ENCODE measurements around the gene EXOG. TPM values are rescaled to one million over a fixed set of nuclear protein-coding genes. Genes with fewer than 3 reads are reported as not detected.

Gene EXOG
- polyA plus RNA-seq, 1 donor (not counting 4 experiments of a cell fraction or from before 2014, with no cell fraction given), result 10.3 TPM

DNA sequence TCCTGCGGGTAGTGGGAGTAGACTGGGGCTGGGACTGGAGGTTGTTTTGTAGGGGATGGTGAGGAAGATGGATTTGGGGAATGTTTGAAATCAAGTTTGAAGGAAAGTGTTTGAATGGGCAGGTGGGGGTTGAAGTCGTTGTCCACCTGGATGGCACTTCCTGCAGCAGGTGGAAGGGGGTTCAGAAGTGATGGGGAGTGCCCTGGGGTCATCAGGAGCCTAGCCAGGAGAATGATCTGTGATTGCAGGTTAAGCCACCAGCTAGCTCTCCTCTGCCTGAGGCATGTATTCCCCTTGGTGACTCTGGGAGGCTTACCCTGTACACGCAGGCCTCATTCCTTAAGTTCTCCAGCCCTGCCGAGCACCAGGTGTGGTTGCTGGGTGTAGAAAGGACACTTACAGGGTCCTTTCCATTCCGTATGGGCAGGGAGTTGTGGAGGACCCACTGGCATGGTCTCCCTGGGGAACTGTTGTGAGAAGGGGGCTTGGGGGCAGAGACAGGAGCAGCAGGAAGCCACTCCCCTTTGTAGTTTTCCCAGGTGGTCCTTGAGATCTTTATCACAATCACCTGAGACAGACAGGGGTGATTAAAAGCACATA, 19.9 kb upstream of the EXOG start:
- Histone ChIP-seq H2AFZ (ENCODE audit: control insufficient read depth, low read length) (no peak overlapping the region), H3K4me3 (ENCODE audit: control insufficient read depth in 2 of 3, extremely low read depth in 1 of 3, insufficient read depth in 2 of 3, low read depth in 1 of 3, low read length in 3 of 3) (no peak overlapping the region), H3K79me2 (ENCODE audit: control insufficient read depth, insufficient read depth, low read length) (no peaks in the 10 kb centered on the region), H4K20me1 (ENCODE audit: control insufficient read depth, extremely low read depth, insufficient read depth, low read length) (no peaks in the 10 kb centered on the region), H3K36me3 (ENCODE audit: control insufficient read depth in 2 of 2, extremely low read depth in 1 of 2, insufficient read depth in 2 of 2, low read length in 2 of 2) (no peaks in the 10 kb centered on the region), H3K4me2 (ENCODE audit: control insufficient read depth, extremely low read depth, insufficient read depth, low read depth, low read length) (no peak overlapping the region), H3K9ac (ENCODE audit: control insufficient read depth, extremely low read depth, insufficient read depth, low read length) (no peak overlapping the region), H3K27me3 (ENCODE audit: control insufficient read depth, extremely low read depth, insufficient read depth, low read length) (no peaks in the 10 kb centered on the region), H3K4me1 (ENCODE audit: control insufficient read depth, extremely low read depth, insufficient read depth, low read length) (no peaks in the 10 kb centered on the region), H3K9me3 (ENCODE audit: control insufficient read depth, low read depth, low read length) (no peaks in the 10 kb centered on the region), H3K27ac (ENCODE audit: control insufficient read depth, insufficient read depth, low read length) (no peak overlapping the region), H3K9me1 (ENCODE audit: control insufficient read depth, extremely low read depth, insufficient read depth, low read length) (no peaks in the 10 kb centered on the region)
- no peak for FAIRE-seq
- no peak for TF ChIP-seq EZH2 (IDR thresholded peaks at IDR 0.05; ENCODE audit: low read length)
- TF ChIP-seq, protein P1, sequence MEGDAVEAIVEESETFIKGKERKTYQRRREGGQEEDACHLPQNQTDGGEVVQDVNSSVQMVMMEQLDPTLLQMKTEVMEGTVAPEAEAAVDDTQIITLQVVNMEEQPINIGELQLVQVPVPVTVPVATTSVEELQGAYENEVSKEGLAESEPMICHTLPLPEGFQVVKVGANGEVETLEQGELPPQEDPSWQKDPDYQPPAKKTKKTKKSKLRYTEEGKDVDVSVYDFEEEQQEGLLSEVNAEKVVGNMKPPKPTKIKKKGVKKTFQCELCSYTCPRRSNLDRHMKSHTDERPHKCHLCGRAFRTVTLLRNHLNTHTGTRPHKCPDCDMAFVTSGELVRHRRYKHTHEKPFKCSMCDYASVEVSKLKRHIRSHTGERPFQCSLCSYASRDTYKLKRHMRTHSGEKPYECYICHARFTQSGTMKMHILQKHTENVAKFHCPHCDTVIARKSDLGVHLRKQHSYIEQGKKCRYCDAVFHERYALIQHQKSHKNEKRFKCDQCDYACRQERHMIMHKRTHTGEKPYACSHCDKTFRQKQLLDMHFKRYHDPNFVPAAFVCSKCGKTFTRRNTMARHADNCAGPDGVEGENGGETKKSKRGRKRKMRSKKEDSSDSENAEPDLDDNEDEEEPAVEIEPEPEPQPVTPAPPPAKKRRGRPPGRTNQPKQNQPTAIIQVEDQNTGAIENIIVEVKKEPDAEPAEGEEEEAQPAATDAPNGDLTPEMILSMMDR (optimal IDR thresholded peaks at IDR 0.05 in 1 of 3, IDR thresholded peaks at IDR 0.05 in 1 of 3, conservative IDR thresholded peaks at IDR 0.05 in 1 of 3; ENCODE audit: extremely low read depth in 1 of 3, insufficient read depth in 2 of 3, low read length in 3 of 3), result no peak
- dilution Hi-C loops (cut with MboI; ENCODE audit: extremely low pct_ligation_motif_present, low sequenced_read_pairs), result no loop called here
- no peak for DNase-seq (ENCODE audit: low read depth, low spot score)

DNA sequence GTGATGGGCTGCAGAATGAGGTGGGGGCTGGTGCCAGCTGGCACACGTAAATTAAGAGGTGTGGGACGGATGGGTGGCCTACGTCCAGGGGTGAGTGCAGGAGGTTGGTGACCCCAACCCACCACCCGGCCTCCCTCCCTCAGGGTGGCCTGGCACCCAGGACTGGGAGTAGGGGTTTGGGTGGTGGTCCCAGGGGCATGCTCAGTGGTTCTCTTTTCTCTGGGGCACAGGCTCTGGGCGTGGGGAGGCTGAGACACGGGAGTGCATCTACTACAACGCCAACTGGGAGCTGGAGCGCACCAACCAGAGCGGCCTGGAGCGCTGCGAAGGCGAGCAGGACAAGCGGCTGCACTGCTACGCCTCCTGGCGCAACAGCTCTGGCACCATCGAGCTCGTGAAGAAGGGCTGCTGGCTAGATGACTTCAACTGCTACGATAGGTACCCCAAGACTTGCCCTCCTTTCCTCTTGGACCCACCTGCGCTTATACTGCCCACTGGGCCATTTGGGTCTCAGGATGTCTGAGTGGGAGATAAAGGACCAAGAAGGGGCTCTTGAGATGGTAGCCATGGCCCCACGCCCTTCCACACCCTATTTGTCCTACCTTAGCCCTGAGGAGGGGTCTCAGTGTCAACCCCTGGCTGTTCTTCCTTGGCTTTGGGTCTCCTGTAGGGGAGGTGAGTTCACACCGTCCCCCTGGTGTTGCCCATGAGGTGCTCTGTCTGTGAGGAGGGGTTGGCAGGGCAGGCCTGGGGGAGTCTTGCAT, 18.9 kb upstream of the EXOG start:
- DNase-seq (ENCODE audit: low read depth, low spot score) (no peak), FAIRE-seq (no peak)
- dilution Hi-C loops (cut with MboI; ENCODE audit: extremely low pct_ligation_motif_present, low sequenced_read_pairs), result no loop called here
- H3K27ac ChIP-seq (ENCODE audit: control insufficient read depth, insufficient read depth, low read length), result no peak overlapping the region
- H3K9me1 ChIP-seq (ENCODE audit: control insufficient read depth, extremely low read depth, insufficient read depth, low read length), result no peaks in the 10 kb centered on the region
- no peak for TF ChIP-seq EZH2 (IDR thresholded peaks at IDR 0.05; ENCODE audit: low read length)
- H4K20me1 ChIP-seq (ENCODE audit: control insufficient read depth, extremely low read depth, insufficient read depth, low read length), result no peaks in the 10 kb centered on the region
- H3K79me2 ChIP-seq (ENCODE audit: control insufficient read depth, insufficient read depth, low read length), result no peaks in the 10 kb centered on the region
- H3K9ac ChIP-seq (ENCODE audit: control insufficient read depth, extremely low read depth, insufficient read depth, low read length), result no peak overlapping the region
- H2AFZ ChIP-seq (ENCODE audit: control insufficient read depth, low read length), result no peak overlapping the region
- no peaks in the 10 kb centered on the region for H3K36me3 ChIP-seq (ENCODE audit: control insufficient read depth in 2 of 2, extremely low read depth in 1 of 2, insufficient read depth in 2 of 2, low read length in 2 of 2)
- no peaks in the 10 kb centered on the region for H3K27me3 ChIP-seq (ENCODE audit: control insufficient read depth, extremely low read depth, insufficient read depth, low read length)
- H3K4me1 ChIP-seq (ENCODE audit: control insufficient read depth, extremely low read depth, insufficient read depth, low read length), result no peaks in the 10 kb centered on the region
- H3K4me2 ChIP-seq (ENCODE audit: control insufficient read depth, extremely low read depth, insufficient read depth, low read depth, low read length), result no peak overlapping the region
- H3K9me3 ChIP-seq (ENCODE audit: control insufficient read depth, low read depth, low read length), result no peaks in the 10 kb centered on the region
- no peak overlapping the region for H3K4me3 ChIP-seq (ENCODE audit: control insufficient read depth in 2 of 3, extremely low read depth in 1 of 3, insufficient read depth in 2 of 3, low read depth in 1 of 3, low read length in 3 of 3)
